Suprapubic skin (tissue), 4 donors: ENCODE data around the gene RRP1B. TPM values are rescaled to one million over a fixed set of nuclear protein-coding genes. Genes with fewer than 3 reads are reported as not detected.

ENCODE experiments used
- DNase-seq, 2 donors: peaks; one replicate each; pipeline ENCODE4 v3.0.0-alpha.2; 2019; ENCODE audit warnings: low spot score in 2 of 2
- H3K27ac ChIP-seq: fragments of 200-600 bp; sonication (generic); one replicate; pipeline ENCODE4 v1.5.1; 2019
- H3K27me3 ChIP-seq: fragments of 200-600 bp; sonication (generic); one replicate; pipeline ENCODE4 v1.5.1; 2019
- H3K36me3 ChIP-seq: fragments of 200-600 bp; sonication (generic); one replicate; pipeline ENCODE4 v1.5.1; 2019
- H3K4me1 ChIP-seq: fragments of 200-600 bp; sonication (generic); one replicate; pipeline ENCODE4 v1.5.1; 2019
- H3K4me3 ChIP-seq: fragments of 200-600 bp; sonication (generic); one replicate; pipeline ENCODE4 v1.5.1; 2019; ENCODE audit warnings: mild to moderate bottlenecking
- H3K9me3 ChIP-seq: fragments of 200-600 bp; sonication (generic); one replicate; pipeline ENCODE4 v1.5.1; 2019
- CTCF ChIP-seq, 2 donors: fragments of 200-600 bp in 1 of 2; fragments of 450-650 bp in 1 of 2; sonication (generic) in 1 of 2; IDR thresholded peaks; one replicate each; pipeline ENCODE4 v1.5.1; 2016 to 2019; ENCODE audit warnings: antibody characterized with exemption in 2 of 2, mild to moderate bottlenecking in 1 of 2, moderate library complexity in 1 of 2
- EP300 ChIP-seq: sonication (generic); formaldehyde crosslinking; IDR thresholded peaks from one replicate; pipeline ENCODE4 v1.6.1; 2017; ENCODE audit warnings: antibody characterized with exemption
- POLR2A ChIP-seq, 2 donors: fragments of 450-650 bp; IDR thresholded peaks; one replicate each; pipeline ENCODE4 v1.6.1; 2017; ENCODE audit warnings: antibody characterized with exemption in 2 of 2, mild to moderate bottlenecking in 2 of 2, moderate library complexity in 2 of 2
- POLR2AphosphoS5 ChIP-seq, 3 donors: sonication (generic); formaldehyde crosslinking; IDR thresholded peaks; one replicate each; pipeline ENCODE4 v1.6.1; 2017; ENCODE audit warnings: antibody characterized with exemption in 3 of 3
- WGBS: methylation state at CpG from one replicate; pipeline ENCODE4 v1.1.5; 2018; 5-methylcytosine and 5-hydroxymethylcytosine counted together
- total RNA-seq, 4 donors: library from RNA; depleted of rRNA; stranded (reverse); fragments of >200 nt; gene quantifications; one replicate each; pipeline ENCODE4 v1.1.0, GENCODE V29; 2016

Gene RRP1B
- total RNA-seq, 4 donors from 2014 or later: 19.1 to 25.1 (median 23.3) TPM

DNA sequence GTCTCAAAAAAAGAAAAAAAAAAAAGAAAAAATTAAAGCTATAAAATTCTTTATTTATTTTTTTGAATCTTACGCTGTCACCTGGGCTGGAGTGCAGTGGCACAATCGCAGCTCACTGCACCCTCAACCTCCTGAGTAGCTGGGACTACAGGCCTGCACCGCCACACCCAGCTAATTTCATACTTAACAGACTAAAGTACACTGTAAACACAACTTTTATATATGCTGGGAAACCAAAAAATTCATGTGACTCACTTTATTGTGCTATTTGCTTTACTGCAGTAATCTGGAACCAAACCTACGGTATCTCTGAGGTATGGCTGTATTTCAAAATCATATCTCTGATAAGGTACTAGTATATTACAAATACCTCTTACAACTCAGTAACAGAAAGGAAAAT, 40.4 kb upstream of the RRP1B start:
- H3K27me3 ChIP-seq: no peaks in the 10 kb centered on the region
- H3K4me1 ChIP-seq: no peaks in the 10 kb centered on the region
- 89% methylated on average over 4 of the region's 4 CpGs for WGBS
- no peak for DNase-seq
- H3K36me3 ChIP-seq: no peaks in the 10 kb centered on the region
- peaks cover 9% of the 10 kb centered on the region for H3K9me3 ChIP-seq
- TF ChIP-seq POLR2AphosphoS5 (IDR thresholded peaks at IDR 0.05) (no peak), EP300 (no peak), CTCF (IDR thresholded peaks at IDR 0.05) (no peak), POLR2A (IDR thresholded peaks at IDR 0.05) (no peak)
- no peak overlapping the region for H3K4me3 ChIP-seq
- no peak overlapping the region for H3K27ac ChIP-seq

DNA sequence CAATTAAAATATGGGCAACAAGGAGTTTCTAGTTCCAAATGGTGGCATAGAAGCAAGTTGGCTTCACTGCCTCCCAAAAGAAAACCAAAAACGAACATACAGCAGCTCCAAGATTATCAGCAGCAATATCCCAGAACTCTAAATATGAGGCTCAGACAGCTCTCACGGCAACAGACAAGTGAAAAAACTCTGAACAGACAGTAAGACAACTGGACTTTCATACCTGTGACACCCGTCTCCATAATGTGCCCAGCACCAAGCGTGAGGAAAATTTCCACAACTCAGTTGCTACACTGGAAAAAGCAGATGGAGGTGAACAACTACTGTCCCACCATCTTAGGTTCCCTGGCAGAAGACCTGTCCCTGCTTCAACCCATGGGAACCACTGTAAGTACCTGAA, 40.0 kb upstream of the RRP1B start:
- Histone ChIP-seq H3K9me3 (peaks cover 9% of the 10 kb centered on the region), H3K27ac (no peak overlapping the region), H3K4me3 (no peak overlapping the region), H3K36me3 (no peaks in the 10 kb centered on the region), H3K4me1 (no peaks in the 10 kb centered on the region), H3K27me3 (no peaks in the 10 kb centered on the region)
- no peak for TF ChIP-seq POLR2A (IDR thresholded peaks at IDR 0.05)
- TF ChIP-seq POLR2AphosphoS5 (IDR thresholded peaks at IDR 0.05): no peak
- no peak for TF ChIP-seq CTCF (IDR thresholded peaks at IDR 0.05)
- TF ChIP-seq EP300: no peak
- no peak for DNase-seq
- 95% methylated on average over 4 of the region's 4 CpGs for WGBS

- no peaks in the 10 kb centered on the region for H3K36me3 ChIP-seq
- H3K4me1 ChIP-seq: no peaks in the 10 kb centered on the region
- H3K4me3 ChIP-seq: no peak overlapping the region
- H3K27me3 ChIP-seq: no peaks in the 10 kb centered on the region
- H3K9me3 ChIP-seq: peaks cover 9% of the 10 kb centered on the region
- 87% methylated on average over 4 of the region's 4 CpGs for WGBS
- H3K27ac ChIP-seq: no peak overlapping the region
- no peak for DNase-seq
- TF ChIP-seq POLR2A (IDR thresholded peaks at IDR 0.05): no peak
Measured at GRCh38 chr21:43619856-43620255, 39.5 kb upstream of the RRP1B start.

DNA sequence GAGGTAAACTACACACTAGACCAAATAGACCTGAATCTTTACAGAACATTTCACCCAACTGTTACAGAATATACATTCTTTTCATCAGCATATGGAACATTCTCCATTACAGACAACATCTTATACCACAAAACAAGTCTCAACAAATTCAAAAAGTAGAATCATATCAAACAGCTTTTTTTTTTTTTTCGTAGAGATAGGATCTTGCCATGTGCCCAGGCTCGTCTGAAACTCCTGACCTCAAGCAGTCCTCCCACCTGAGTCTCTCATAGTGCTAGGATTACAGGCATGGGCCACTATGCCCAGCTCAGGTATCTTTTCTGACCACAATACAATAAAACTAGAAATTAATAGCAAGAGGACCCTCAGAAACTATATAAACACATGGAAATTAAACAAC, 36.6 kb upstream of the RRP1B start:
- H3K27ac ChIP-seq: no peak overlapping the region

GRCh38 chr21:43623588-43623987, 35.8 kb upstream of the RRP1B start:
- H3K27me3 ChIP-seq: no peaks in the 10 kb centered on the region
- no peaks in the 10 kb centered on the region for H3K36me3 ChIP-seq
- no peak for TF ChIP-seq POLR2A (IDR thresholded peaks at IDR 0.05)
- no peak for TF ChIP-seq CTCF (IDR thresholded peaks at IDR 0.05)
- TF ChIP-seq POLR2AphosphoS5 (IDR thresholded peaks at IDR 0.05): no peak
- no peak for TF ChIP-seq EP300
- no peak overlapping the region for H3K4me3 ChIP-seq
- H3K4me1 ChIP-seq: no peaks in the 10 kb centered on the region
- 82% methylated on average over 2 of the region's 2 CpGs for WGBS
- peaks cover 11% of the 10 kb centered on the region for H3K9me3 ChIP-seq
- H3K27ac ChIP-seq: no peak overlapping the region
- DNase-seq: no peak

More for the DNA sequence above, 36.6 kb upstream of the RRP1B start:
- Histone ChIP-seq H3K4me1 (no peaks in the 10 kb centered on the region), H3K9me3 (peaks cover 9% of the 10 kb centered on the region), H3K27me3 (no peaks in the 10 kb centered on the region), H3K4me3 (no peak overlapping the region), H3K36me3 (no peaks in the 10 kb centered on the region)
- 51% methylated on average over 2 of the region's 2 CpGs for WGBS
- TF ChIP-seq EP300: no peak
- no peak for TF ChIP-seq POLR2A (IDR thresholded peaks at IDR 0.05)
- no peak for TF ChIP-seq POLR2AphosphoS5 (IDR thresholded peaks at IDR 0.05)
- TF ChIP-seq CTCF (IDR thresholded peaks at IDR 0.05): no peak
- DNase-seq: no peak

GRCh38 chr21:43624339-43624738, 35.0 kb upstream of the RRP1B start:
- Histone ChIP-seq H3K4me3 (no peak overlapping the region), H3K4me1 (no peaks in the 10 kb centered on the region), H3K27ac (no peak overlapping the region), H3K36me3 (no peaks in the 10 kb centered on the region), H3K9me3 (peaks cover 15% of the 10 kb centered on the region), H3K27me3 (no peaks in the 10 kb centered on the region)
- no peak for TF ChIP-seq CTCF (IDR thresholded peaks at IDR 0.05)
- TF ChIP-seq POLR2A (IDR thresholded peaks at IDR 0.05): no peak
- TF ChIP-seq POLR2AphosphoS5 (IDR thresholded peaks at IDR 0.05): no peak
- TF ChIP-seq EP300: no peak
- DNase-seq: no peak
- 88% methylated on average over 4 of the region's 4 CpGs for WGBS
